GM19328 (cell line): ENCODE data around the gene ADAMTSL4.
"Not testable (repeated sequence)": the region's sequence is repeated elsewhere in the genome, so short reads cannot be mapped to it uniquely, and the experiment has no call there.

Experiments
- ATAC-seq: cut with Tn5 transposase; IDR thresholded peaks from one replicate; pipeline ENCODE4 v1.9.1; 2021; ENCODE audit warnings: mild to moderate bottlenecking, moderate library complexity; ENCODE audit not compliant: unreplicated experiment

The ADAMTSL4 gene

DNA sequence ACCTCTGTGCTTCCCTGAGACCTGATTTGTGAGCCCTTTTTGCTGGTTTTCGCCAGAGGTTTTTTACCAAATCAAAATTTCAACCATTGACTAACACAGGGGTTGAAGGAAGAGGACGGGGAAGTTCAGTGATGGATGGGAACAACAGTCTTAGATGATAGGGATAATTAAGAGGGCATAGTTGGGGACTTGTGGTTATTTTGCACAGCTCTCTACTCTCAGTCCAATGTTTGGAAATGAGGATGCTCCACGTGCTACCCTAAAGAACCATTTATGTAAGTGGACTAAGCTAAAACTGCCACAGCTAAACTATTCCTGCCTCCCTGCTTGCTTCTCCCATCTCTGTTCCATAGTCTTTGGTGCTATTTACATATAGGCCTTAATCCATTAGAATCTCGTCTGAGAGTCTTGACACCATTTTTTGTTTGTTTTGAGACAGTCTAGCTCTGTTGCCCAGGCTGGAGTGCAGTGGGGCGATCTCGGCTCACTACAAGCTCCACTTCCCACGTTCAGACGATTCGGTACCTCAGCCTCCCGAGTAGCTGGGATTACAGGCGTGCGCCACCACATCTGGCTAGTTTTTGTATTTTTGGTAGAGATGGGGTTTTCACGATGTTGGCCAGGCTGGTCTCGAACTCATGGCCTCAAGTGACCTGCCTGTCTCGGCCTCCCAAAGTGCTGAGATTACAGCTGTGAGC, 30.9 kb downstream of the ADAMTSL4 start:
- ATAC-seq = no peak

DNA sequence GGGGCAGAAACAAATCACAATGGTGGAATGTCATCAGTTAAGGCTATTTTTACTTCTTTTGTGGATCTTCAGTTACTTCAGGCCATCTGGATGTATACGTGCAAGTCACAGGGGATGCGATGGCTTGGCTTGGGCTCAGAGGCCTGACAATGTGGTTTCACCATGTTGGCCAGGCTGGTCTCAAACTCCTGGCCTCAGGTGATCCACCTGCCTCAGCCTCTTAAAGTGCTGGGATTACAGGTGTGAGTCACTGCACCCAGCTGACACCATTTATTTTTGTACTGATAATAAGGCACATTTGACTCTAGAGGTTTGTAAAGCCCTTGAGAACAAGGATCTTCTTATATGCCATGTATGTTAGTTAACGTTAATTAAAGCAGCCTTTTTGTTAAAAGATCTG, 31.8 kb downstream of the ADAMTSL4 start:
- ATAC-seq = not testable (repeated sequence)

DNA sequence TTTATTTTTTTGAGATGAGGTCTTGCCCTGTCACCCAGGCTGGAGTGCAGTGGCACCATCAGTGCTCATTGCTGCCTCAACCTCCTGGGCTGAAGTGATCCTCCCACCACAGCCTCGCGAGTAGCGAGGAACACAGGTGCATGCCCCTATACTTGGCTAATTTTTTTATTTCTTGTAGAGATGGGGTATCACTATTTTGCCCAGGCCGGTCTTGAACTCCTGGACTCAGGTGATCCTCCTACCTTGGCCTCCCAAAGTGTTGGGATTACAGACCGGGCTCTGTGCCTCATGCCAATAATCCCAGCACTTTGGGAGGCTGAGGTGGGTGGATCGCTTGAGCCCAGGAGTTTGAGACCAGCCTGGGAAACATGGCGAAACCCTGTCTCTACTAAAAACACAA, 32.2 kb downstream of the ADAMTSL4 start:
- ATAC-seq = not testable (repeated sequence)

DNA sequence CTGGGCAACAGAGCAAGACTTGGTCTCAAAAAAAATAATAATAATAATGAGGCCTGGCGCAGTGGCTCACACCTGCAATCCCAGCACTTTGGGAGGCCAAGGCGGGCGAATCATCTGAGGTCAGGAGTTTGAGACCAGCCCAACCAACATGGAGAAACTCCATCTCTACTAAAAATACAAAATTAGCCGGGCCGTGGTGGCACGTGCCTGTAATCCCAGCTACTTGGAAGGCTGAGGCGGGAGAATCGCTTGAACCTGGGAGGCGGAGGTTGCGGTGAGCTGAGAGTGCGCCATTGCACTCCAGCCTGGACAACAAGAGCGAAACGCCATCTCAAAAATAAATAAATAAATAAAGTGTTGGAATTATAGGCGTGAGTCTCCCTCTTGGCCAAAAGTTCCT, 32.8 kb downstream of the ADAMTSL4 start:
- not testable (repeated sequence) for ATAC-seq

DNA sequence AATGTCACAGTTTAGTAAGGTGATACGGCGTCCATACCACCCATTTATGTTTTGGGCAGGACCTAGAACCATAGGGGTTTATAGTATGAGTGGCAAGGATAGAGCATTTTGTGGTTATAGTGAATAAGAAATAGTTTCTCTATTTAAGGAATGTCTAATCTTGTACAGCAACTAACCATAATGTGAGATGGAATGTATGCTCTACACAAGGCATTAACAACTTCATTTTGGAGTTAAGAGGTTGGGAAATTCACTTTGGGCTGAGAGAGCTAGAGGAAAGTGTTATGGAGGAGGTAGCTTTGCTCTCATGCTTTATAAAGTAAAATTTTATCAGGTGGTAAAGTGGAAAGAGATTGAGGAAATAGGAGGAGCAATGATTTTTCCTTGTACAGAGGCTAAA, 33.2 kb downstream of the ADAMTSL4 start:
- ATAC-seq = no peak

DNA sequence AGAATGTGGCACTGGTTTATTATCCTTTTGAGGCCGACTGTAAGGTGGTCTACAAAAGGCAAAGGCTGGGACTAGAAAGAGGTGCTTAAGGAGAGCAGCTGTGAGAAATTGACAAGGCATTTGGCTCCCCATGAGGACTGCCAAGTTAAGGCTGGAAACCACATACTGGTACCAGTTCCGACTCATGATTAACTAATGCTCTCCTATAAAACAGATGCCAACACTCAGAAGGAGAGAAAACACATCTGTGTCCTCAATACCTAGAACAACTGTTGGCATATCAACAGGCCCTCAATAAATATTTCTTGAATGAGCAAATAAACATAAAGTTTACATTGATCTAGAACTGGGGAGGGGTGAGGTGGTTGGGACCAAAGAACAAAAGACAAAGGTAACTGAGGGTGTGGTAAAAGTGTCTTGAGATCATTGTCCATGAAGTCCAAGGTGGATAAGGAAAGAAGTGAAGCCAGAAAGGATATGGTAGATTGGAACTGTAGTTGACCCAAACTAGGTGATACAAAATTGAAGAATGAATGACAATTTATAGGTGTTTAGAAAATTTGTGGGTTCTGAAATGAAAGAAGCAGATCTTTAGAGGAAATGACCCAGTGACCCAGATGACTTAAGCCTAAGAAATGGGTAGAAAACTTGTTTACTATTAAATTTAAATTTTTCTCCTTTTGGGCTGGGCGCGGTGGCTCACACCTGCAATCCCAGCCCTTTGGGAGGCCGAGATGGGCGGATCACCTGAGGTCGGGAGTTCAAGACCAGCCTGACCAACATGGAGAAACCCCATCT, 47.1 kb downstream of the ADAMTSL4 start:
- no peak for ATAC-seq

DNA sequence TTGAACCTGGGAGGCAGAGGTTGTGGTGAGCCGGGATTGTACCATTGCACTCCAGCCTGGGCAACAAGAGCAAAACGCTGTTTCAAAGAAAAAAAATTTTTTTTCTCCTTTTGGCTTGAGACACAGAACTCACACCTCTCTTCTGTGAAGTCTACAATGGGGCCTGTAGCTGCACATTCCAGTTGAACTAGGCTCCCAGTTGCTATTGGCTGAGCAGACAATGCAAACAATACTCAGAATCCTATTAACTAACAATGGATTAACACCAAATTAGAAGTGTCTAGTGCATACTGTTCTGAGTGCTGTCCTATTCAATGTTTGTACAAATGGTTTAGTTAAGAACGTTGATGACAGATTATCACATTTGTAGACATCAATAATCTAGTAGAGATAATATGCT, 47.8 kb downstream of the ADAMTSL4 start:
- ATAC-seq = no peak

DNA sequence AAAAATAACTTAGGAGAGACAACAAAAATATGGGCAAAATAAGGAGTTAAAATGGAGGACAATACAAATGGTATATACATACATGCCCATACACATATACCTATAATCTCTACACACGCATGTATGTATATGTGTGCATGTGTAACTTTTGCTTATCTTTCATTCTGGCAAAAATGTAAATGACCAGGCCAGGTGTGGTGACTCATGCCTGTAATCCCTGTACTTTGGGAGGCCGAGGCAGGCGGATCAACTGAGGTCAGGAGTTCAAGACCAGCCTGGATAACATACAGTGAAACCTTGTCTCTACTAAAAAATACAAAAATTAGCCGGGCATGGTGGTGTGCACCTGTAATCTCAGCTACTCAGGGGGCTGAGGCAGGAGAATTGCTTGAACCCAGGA, 49.1 kb downstream of the ADAMTSL4 start:
- ATAC-seq = not testable (repeated sequence)

DNA sequence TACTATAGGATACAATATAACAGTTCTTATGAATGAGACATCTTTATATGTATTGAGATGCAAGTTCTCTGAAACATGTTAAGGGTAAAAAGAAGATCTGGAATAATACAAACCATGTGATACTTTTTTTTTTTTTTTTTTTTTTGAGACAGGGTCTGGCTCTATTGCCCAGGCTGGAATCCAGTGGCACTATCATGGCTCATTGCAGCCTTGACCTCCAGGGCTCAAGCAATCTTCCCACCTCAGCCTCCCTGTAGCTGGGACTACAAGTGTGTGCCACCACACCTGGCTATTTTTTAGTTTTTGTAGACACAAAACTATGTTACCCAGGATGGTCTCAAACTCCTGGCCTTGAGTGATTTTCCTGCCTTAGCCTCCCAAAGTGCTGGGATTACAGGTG, 52.3 kb downstream of the ADAMTSL4 start:
- no peak for ATAC-seq

DNA sequence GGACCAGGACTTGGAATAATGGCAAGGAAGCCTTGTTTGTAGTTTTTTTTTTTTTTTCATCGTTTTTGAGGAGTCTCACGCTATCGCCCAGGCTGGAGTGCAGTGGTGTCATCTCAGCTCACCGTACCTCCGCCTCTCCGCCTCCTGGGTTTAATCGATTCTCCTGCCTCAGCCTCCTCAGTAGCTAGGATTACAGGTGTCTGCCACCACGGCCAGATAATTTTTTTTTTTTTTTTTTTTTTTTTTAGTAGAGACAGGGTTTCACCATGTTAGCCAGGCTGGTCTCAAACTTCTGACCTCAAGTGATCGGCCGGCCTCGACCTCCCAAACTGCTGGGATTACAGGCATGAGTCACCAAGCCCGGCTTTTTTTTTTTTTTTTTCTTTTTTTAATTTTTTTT, 53.2 kb downstream of the ADAMTSL4 start:
- ATAC-seq = not testable (repeated sequence)

DNA sequence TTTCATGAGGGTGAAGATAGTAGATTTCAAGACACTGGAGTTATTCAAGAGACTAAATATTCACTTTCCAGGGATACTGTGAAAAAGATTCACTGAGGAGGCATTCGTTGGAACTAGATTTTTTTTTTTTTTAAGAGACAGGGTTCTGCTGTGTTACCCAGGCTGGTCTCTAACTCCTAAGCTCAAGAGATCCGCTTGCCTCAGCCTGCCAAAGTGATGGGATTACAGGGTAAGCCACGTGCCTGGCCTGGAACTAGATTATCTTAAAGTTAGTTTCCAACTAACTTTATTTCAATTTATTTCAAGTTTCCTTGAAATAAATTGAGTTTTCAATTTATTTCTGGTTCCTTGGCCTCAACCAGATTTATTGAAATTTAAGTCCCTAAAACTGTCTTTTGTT, 54.5 kb downstream of the ADAMTSL4 start:
- no peak for ATAC-seq

DNA sequence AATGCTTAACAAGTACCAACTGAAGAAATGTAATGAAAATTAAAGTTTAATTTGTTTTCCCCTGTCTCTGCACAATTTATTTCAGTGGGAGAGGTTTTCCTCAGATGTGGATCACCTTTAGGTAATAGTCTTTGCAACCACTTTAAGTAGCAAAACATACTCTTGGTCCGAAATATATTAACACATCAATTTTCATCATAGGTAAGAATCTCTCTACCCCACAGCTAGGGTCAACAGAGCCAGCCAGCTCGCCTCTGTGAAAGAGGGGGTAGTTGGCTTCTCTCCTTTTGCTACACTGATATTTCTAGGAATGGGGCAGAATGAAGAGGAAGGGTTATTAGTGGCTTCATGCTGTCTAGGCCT, 55.0 kb downstream of the ADAMTSL4 start:
- no peak for ATAC-seq

DNA sequence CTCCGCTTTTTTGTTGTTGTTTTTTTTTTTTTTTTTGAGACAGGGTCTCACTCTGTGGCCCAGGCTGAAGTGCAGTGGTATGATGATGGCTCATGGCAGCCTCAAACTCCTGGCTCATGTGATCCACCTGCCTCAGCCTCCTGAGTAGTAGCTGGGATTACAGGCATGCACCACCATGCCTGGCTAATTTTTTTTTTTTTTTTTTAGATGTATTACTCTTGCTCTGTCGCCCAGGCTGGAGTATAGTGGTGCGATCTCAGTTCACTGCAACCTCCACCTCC, 56.2 kb downstream of the ADAMTSL4 start:
- ATAC-seq = not testable (repeated sequence)

DNA sequence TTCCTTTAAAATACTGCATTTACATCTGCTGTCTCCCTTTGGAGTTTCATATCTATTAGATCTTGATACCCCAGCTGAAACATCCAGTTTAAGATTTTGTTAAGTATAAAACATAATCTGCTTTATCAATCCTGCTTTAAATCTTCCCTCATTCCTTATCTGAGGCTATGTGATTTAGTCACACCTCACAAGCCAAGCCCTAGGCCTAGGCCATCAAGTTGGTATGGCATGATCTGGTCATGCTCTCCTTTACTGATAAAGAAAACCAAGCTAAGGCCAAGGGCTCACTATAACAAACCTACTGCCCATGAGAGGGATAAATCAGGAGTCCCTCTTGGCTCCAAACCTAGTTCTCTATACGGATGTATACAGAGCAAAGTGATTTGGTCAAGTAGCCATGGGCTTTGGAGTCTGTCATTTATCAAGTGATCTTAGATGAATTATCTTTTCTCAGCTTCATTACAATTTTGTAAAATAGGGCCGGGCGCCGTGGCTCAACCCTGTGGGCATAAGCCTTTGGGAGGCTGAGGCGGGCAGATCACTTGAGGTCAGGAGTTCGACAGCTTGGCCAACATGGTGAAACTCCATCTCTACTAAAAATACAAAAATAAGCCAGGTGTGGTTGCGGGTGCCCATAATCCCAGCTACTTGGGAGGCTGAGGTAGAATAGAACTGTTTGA, 57.4 kb downstream of the ADAMTSL4 start:
- ATAC-seq = no peak

DNA sequence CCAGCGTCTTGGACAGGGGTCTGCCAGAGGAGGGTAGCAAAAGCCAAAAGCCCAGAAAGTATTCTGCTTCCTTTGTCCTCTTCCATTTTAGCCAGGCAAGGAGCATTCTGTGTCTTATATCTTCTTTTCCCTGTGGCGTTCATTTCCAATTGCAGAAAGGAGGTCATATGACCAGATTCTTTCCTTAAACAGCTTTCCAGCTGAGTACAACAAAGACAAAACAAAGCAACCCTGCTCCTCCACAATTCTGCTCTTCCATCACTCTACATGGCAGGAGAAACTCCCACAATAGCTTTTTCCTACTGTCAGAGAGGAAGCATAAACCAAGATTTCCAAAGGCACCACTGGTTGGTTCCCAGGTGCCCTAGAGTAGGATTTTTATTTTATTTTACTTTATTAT, 60.5 kb downstream of the ADAMTSL4 start:
- no peak for ATAC-seq
